Hepatocyte (in vitro differentiated cells): Measurements from ENCODE around the gene GPC4. TPM values are rescaled to one million over a fixed set of nuclear protein-coding genes. Genes with fewer than 3 reads are reported as not detected.
A peak's percentile ranks its signal among the peaks of the same experiment; 100 is the strongest.

Experiments
- DNase-seq: peaks from one replicate; pipeline ENCODE4 v3.0.0-alpha.2; 2016; ENCODE audit warnings: low spot score
- H2AFZ ChIP-seq: fragments of 200-600 bp; sonication (generic); 2 replicates; pipeline ENCODE4 v1.6.0; 2016; ENCODE audit warnings: antibody characterized with exemption, mild to moderate bottlenecking
- H3K27ac ChIP-seq: fragments of 200-600 bp; sonication (generic); 2 replicates; pipeline ENCODE4 v1.5.1; 2016; ENCODE audit warnings: mild to moderate bottlenecking
- H3K27me3 ChIP-seq: fragments of 200-600 bp; sonication (generic); 2 replicates; pipeline ENCODE4 v1.6.1; 2016
- H3K36me3 ChIP-seq: fragments of 200-600 bp; sonication (generic); replicated peaks from 2 replicates; pipeline ENCODE4 v1.5.1; 2016; ENCODE audit warnings: low read depth; ENCODE audit not compliant: insufficient read depth
- H3K4me1 ChIP-seq: fragments of 200-600 bp; sonication (generic); 2 replicates; pipeline ENCODE4 v1.5.1; 2016; ENCODE audit warnings: mild to moderate bottlenecking, moderate library complexity; ENCODE audit not compliant: insufficient read depth
- H3K4me2 ChIP-seq: fragments of 200-600 bp; sonication (generic); 2 replicates; pipeline ENCODE4 v1.6.0; 2016
- H3K4me3 ChIP-seq: fragments of 200-600 bp; sonication (generic); 2 replicates; pipeline ENCODE4 v1.5.1; 2016; ENCODE audit warnings: mild to moderate bottlenecking
- H3K79me2 ChIP-seq: fragments of 200-600 bp; sonication (generic); 2 replicates; pipeline ENCODE4 v1.6.0; 2017; ENCODE audit warnings: mild to moderate bottlenecking
- H3K9me2 ChIP-seq: fragments of 200-600 bp; sonication (generic); replicated peaks from 2 replicates; pipeline ENCODE4 v1.6.0; 2017; ENCODE audit warnings: mild to moderate bottlenecking; ENCODE audit not compliant: insufficient read depth
- H3K9me3 ChIP-seq: fragments of 200-600 bp; sonication (generic); 2 replicates; pipeline ENCODE4 v1.5.1; 2016; ENCODE audit warnings: low read depth, mild to moderate bottlenecking
- H4K20me1 ChIP-seq: fragments of 200-600 bp; sonication (generic); 2 replicates; pipeline ENCODE4 v1.6.0; 2016; ENCODE audit warnings: mild to moderate bottlenecking; ENCODE audit not compliant: insufficient read depth, poor library complexity, severe bottlenecking
- EZH2 ChIP-seq: fragments of 200-600 bp; sonication (generic); IDR thresholded peaks from 2 replicates; pipeline ENCODE4 v1.6.1; 2016; ENCODE audit warnings: antibody characterized with exemption, mild to moderate bottlenecking, borderline replicate concordance
- EZH2phosphoT487 ChIP-seq: fragments of 200-600 bp; sonication (generic); IDR thresholded peaks from one replicate; pipeline ENCODE4 v1.6.1; 2018; ENCODE audit warnings: antibody characterized with exemption, mild to moderate bottlenecking, low read depth, moderate library complexity; ENCODE audit not compliant: unreplicated experiment, severe bottlenecking
- WGBS: methylation state at CpG from one replicate; pipeline ENCODE4 v1.1.6; 2016; ENCODE audit warnings: low lambda C conversion rate; ENCODE audit errors: missing lambda C conversion rate; 5-methylcytosine and 5-hydroxymethylcytosine counted together
- polyA plus RNA-seq: library from polyadenylated mRNA; unstranded; fragments of >200 nt; fragmentation: Nextera tagmentation; extraction: Ambion mirVana; gene quantifications from 2 replicates; pipeline ENCODE4 v1.2.1, GENCODE V29; 2016
- total RNA-seq: library from RNA; depleted of rRNA; stranded (reverse); fragments of >200 nt; gene quantifications from 2 replicates; pipeline ENCODE4 v1.2.3, GENCODE V29; 2014
- TF ChIP-seq, protein P1 (sequence below): fragments of 200-600 bp; sonication (generic); IDR thresholded peaks from 2 replicates; pipeline ENCODE4 v1.5.1; 2016; ENCODE audit warnings: antibody characterized with exemption, mild to moderate bottlenecking; ENCODE audit not compliant: poor library complexity

GPC4 gene
- total and polyA plus RNA-seq, 2 experiments from 2014 or later = 11.8 to 16.0 TPM

DNA sequence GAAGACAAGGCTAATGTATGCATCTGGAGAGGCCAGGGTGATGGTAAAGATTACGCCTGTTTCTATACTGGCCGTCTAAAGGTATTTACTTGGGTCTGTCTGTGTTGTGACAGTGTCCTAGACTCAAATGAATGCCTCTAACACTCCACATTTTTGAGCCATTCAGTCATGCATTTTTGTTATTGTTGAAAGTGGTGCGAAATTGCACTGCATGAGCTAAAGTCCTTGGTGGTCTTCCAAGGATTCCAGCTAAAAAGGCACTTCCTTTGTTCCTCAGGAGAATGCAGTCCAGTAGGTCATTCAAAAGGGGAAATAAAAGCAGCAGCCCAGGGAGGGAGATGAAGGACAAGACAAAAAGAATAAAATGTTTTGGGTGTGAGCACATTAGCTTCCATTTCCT is 3.0 kb downstream of the GPC4 start:
- no peak overlapping the region for H3K27ac ChIP-seq
- H3K4me2 ChIP-seq = peak overlapping the region; percentile 86
- H3K9me3 ChIP-seq = no peaks in the 10 kb centered on the region
- H3K36me3 ChIP-seq = no peaks in the 10 kb centered on the region
- TF ChIP-seq EZH2 (no peak), EZH2phosphoT487 (no peak)
- TF ChIP-seq, protein P1, sequence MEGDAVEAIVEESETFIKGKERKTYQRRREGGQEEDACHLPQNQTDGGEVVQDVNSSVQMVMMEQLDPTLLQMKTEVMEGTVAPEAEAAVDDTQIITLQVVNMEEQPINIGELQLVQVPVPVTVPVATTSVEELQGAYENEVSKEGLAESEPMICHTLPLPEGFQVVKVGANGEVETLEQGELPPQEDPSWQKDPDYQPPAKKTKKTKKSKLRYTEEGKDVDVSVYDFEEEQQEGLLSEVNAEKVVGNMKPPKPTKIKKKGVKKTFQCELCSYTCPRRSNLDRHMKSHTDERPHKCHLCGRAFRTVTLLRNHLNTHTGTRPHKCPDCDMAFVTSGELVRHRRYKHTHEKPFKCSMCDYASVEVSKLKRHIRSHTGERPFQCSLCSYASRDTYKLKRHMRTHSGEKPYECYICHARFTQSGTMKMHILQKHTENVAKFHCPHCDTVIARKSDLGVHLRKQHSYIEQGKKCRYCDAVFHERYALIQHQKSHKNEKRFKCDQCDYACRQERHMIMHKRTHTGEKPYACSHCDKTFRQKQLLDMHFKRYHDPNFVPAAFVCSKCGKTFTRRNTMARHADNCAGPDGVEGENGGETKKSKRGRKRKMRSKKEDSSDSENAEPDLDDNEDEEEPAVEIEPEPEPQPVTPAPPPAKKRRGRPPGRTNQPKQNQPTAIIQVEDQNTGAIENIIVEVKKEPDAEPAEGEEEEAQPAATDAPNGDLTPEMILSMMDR = no peak
- DNase-seq = no peak
- no peak overlapping the region for H2AFZ ChIP-seq
- peaks cover 3% of the 10 kb centered on the region for H3K27me3 ChIP-seq
- 49% methylated on average over 3 of the region's 3 CpGs for WGBS
- no peak overlapping the region for H3K4me3 ChIP-seq
- no peaks in the 10 kb centered on the region for H3K4me1 ChIP-seq
- no peaks in the 10 kb centered on the region for H3K9me2 ChIP-seq
- no peaks in the 10 kb centered on the region for H4K20me1 ChIP-seq
- peaks cover 3% of the 10 kb centered on the region for H3K79me2 ChIP-seq

DNA sequence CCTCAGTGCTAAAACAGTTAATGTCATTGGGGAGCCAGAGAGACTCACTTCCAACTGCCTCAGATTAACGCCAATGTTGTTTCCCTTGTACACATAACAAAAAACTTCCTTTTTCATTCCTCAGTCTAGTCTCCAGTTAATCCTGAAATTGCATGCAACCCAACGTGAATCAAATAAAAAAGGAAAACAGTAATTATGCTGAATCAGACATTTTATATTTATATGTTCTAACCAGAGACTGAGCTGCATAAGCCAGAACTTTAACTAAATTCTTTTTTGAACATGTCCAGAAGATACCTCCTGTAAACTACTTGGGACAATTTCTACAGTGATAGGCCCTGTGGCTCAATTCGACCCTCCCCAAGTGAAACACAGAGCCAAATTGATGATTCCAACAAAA is 4.7 kb downstream of the GPC4 start:
- 63% methylated on average over 3 of the region's 3 CpGs for WGBS
- Histone ChIP-seq H3K4me2 (no peak overlapping the region), H3K9me3 (no peaks in the 10 kb centered on the region), H3K27me3 (no peaks in the 10 kb centered on the region), H4K20me1 (no peaks in the 10 kb centered on the region), H3K4me3 (no peak overlapping the region), H3K36me3 (no peaks in the 10 kb centered on the region), H3K4me1 (no peaks in the 10 kb centered on the region), H3K79me2 (peaks cover 3% of the 10 kb centered on the region), H3K9me2 (no peaks in the 10 kb centered on the region), H3K27ac (no peak overlapping the region), H2AFZ (no peak overlapping the region)
- DNase-seq = no peak
- TF ChIP-seq, protein P1 = no peak
- TF ChIP-seq EZH2 = no peak
- no peak for TF ChIP-seq EZH2phosphoT487

DNA sequence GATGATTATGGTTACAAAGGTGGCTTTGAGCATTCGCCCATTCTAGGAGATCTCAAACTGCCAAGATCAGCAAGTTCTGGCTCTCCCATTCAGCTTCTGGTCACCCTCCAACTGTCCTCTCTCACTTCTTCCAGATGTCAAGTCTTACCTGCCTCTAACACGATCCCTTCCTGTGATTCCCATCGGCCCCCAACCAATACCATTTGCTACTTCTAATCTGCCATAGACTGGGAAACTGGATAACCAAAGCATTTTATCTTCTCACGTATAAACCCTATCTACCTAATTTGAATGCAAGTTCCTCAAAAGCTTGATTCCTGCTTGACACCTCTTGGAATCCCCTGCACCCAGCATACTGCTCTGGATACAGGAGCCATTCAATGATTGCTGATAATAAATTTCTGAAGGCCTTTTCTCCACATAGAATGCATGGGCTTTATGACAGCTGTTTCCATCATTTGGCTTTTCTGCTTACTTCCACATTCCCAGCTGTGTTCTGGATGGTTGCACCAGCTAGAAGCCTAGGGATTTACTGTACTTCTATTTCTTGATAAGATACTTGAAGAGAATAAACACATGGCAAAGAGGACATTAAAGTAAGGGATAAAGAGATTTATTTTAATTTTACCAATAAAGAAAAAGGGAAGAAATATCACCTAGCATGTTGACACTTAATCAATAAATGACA is 9.6 kb downstream of the GPC4 start:
- no peaks in the 10 kb centered on the region for H4K20me1 ChIP-seq
- no peak for DNase-seq
- 78% methylated on average over 4 of the region's 4 CpGs for WGBS
- H3K27me3 ChIP-seq = no peaks in the 10 kb centered on the region
- TF ChIP-seq, protein P1 = no peak
- TF ChIP-seq EZH2phosphoT487 = no peak
- TF ChIP-seq EZH2 = no peak
- no peak overlapping the region for H3K27ac ChIP-seq
- H3K9me2 ChIP-seq = no peaks in the 10 kb centered on the region
- H3K4me1 ChIP-seq = no peaks in the 10 kb centered on the region
- H3K79me2 ChIP-seq = no peaks in the 10 kb centered on the region
- no peaks in the 10 kb centered on the region for H3K9me3 ChIP-seq
- H2AFZ ChIP-seq = no peak overlapping the region
- H3K4me2 ChIP-seq = no peak overlapping the region
- H3K4me3 ChIP-seq = no peak overlapping the region
- no peaks in the 10 kb centered on the region for H3K36me3 ChIP-seq
